Epidermal melanocyte (primary cell): ENCODE measurements around the gene MYO1B.
"Not testable (repeated sequence)": the region's sequence is repeated elsewhere in the genome, so short reads cannot be mapped to it uniquely, and the experiment has no call there.

Experiments
- DNase-seq: peaks from one replicate; pipeline ENCODE4 v3.0.0; 2011; ENCODE audit warnings: low spot score; ENCODE audit not compliant: insufficient read length

MYO1B gene

DNA sequence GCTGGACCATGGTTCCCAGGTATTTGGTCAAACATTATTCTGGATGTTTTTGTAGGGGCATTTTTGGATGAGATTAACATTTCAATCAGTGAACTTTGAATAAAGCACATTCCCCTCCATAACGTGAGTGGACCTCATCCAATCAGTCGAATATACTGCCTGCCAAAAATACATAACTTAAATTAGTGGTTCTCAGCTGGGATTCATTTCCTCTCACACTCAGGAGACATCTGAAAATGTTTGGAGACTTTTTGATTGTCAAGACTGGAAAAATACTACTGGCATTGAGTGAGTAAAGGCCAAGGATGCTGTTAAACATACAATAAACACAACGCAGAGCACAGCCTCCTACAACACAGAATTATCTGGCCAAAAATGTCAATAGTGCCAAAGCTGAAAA, 198.2 kb downstream of the MYO1B start:
- no peak for DNase-seq

DNA sequence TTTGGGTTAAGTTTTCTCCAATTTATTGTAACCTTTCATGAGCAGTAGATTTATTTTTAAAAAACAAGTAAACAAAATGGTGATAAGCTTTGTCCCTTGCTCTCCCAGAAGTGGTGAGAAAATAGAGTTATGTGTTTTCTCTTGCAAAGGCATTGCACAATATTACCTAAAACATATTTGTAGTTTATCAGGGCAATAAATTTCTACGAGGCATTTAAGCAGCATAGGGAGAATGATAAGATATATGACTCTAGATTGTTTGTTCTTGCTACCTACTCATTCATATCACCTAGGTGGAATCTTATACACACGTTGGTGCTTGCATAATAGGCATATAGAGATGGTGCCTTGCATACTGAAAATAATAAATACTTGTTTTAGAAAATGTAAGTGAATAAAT, 201.7 kb downstream of the MYO1B start:
- no peak for DNase-seq

DNA sequence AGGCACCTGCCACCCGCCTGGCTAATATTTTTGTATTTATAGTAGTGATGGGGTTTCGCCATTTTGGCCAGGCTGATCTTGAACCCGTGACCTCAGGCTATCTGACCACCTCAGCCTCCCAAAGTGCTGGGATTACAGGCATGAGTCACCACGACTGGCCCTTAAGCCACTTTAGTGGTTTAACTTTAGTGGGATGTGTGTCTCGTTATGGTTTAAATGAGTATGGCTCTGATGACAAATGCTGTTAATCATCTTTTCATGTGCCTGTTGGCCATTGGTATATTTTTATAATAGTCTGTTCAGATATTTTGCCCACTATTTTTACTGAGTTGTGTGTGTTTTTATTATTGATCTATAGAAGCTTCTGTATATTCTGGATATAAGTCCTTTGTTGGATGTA, 205.9 kb downstream of the MYO1B start:
- DNase-seq: no peak

DNA sequence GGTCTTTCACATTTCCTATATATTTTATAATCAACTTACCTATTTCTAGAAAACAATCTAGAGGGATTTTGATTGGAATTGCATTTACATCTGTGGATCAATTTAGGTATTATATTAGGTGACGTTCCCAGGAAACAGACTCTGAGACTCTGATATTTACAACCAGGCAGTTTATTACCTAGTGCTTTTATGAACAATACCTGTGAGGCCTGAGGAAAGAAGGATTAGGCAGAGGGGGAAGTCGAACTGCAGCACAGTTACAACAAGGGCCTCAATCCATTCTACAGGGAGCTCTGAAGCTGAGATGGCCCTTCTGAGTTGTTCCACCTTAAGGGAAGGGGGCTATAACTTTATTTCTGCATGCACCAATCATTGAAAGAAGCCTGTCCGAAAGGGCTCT, 206.9 kb downstream of the MYO1B start:
- DNase-seq: no peak

DNA sequence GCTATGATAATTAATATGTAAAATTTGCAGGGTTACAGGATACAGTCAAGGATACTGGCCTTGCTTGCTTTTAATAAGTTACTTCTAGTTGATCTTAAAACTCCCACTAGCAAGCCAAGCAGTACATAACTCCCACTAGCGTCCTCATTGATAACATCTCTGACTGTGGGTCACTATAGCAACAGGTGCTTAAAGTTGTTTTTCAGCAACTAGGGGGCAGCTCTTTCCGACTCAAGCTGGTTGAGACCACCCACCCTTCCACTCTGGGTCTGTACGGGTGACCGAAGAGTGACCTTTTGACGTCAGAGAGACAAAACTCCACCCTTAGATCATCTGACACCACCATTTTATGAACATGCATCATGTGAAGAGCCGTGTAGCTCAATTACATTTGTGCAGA, 208.6 kb downstream of the MYO1B start:
- DNase-seq: no peak

DNA sequence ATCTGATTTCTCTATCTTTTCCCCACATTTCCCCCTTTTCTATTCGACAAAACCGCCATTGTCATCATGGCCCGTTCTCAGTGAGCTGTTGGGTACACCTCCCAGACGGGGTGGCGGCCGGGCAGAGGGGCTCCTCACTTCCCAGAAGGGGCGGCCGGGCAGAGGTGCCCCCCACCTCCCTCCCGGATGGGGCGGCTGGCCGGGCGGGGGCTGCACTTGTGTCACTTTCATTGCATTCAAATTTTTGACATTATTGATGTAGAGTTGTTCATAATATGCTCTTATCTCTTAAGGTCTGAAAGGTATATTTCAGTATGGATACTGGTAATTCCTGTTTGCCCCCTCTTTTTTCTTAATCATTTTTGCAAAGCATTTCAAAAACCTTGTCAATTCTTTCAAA, 211.3 kb downstream of the MYO1B start:
- not testable (repeated sequence) for DNase-seq

DNA sequence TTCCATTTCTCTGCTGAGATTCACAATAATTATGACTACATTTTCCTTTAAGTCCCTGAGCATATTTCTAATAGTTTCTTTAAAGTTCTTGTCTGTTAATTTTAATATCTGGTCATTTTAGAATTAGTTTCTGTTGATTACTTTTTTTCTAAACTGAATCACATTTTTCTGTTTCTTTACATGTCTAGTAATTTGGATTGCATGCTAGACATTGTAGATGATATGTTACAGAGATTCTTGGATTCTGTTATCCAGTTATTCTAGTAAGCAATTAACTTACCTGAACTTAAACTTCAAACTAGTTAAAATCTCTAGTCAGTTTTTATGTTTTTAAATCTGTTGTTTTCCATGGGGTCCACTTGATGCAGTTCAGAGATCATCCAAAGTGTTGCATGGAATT, 214.0 kb downstream of the MYO1B start:
- no peak for DNase-seq

DNA sequence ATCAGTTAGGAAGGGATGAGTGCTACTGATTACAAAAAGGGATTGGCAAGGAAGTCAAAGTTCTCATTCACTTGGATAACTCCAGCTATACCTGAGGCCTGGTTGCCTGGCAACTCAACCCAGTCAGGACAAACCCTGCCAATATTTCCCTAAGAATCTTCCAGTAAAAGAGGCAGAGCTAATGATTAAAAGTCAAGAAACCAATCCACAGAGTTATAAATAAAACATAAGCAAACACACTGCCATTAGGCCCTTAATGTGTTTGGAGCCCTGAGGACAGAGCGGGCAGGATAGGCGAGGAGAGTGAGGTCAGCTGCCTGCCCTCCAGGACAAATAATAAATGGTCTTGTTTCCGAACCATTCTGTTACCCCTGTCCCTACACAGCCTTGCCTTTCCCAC, 217.2 kb downstream of the MYO1B start:
- no peak for DNase-seq

DNA sequence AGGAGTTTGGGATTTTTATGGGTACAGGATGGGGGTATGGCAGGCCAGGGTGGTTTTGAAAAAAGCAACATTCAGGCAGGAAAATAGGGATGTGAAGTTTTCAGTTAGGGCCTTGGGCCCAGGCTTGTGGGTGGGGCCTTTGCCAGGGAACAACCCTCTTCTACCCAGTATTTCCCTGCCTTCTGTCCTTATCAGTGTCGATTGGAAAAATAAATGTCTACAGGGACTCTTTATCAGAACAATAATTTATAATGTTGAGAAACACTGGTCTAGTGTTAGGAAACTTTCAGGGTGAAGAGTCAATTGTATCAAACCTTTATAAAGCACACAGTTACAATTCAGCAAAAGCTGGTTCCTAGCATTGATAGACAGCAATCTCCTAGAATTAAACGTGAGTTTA, 218.6 kb downstream of the MYO1B start:
- DNase-seq: no peak

DNA sequence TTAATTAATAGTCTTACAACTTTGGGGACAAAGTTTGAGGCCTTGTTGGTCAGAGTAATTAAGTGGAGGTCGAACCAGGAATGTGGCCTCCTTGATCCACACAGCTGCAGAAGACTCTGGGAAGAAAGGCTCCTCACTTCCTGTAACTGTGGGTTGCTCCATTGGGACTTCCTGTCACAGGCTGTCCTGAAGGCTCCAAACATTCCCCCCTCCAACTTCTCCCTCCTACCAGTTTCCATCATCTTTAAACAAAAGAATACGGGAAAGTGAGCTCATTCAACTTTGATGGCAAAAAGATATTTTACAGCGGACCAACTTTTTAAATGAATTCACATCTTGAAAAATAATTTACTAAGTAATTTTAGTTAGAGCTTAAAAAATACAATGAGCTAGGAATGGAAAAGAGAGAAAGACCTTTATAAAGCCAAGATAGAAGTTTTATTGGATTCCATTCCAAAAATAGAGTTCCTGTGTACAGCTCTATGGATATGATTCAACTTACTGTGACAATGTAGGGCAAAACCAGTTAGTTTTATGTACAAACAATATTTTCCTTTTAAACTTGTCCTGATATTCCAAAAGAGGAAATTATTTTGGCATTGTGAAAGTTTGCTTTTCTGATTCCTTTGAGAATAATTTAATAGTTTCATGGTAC, 220.7 kb downstream of the MYO1B start:
- DNase-seq: no peak

DNA sequence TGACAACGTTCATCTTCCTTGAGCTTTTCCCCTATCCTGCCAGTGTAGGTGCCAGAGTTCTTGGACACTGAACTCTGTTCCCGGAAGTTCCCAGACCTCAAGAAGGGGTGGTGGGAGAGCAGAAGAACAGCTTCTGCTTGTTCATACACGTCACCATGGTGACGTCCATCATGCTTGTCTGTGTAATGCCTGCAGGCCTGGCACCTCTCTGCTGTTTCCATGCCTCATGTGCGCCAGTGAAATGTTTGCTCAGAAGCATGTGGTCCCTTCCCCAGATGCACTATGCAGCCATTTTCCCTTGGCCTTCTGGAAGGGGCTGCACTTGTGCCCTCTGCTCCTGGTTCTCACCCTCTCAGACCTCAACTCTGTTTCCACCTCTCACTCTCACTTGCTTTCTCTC, 221.9 kb downstream of the MYO1B start:
- DNase-seq: no peak

DNA sequence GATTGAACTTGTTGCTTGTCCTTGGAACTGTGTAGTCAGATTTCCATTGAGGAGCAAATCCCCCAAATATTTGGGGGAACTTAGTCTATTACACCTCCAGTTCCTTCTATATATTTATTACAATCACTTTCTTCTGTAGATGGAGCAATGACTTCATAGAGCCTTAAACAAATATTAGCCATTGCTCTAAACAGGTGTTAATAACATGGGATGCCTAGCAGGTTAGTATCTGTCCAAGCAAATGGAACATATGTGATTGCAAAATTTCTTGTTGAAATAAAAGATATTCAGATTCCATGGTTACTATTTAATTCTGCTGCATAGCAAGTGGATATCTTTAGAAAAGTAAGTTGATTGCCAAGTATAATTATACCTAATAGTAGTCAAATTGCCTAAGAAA, 225.1 kb downstream of the MYO1B start:
- DNase-seq: no peak

DNA sequence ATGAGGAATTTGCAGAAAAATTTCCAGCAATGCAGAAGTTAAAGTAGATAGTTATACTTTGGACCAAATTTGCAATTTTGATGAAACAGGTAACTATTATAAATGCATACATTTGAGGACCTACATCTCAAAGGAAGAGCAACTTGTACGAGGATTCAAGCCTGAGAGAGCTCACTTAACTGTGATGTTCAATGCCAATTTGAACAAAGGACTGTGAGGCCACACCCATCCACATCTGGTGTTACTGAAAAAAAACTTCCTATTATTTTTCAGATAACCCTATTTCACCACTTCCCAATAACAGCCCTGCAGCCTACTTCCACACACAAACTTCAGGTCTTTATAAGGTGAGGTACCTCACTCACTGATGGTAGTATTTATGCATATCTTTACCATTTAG, 229.3 kb downstream of the MYO1B start:
- no peak for DNase-seq
